ENCODE measurements around the gene LMOD3. TPM values are rescaled to one million over a fixed set of nuclear protein-coding genes. Genes with fewer than 3 reads are reported as not detected.

Gene LMOD3
- total RNA-seq, 1 experiment from 2014 or later = not detected

DNA sequence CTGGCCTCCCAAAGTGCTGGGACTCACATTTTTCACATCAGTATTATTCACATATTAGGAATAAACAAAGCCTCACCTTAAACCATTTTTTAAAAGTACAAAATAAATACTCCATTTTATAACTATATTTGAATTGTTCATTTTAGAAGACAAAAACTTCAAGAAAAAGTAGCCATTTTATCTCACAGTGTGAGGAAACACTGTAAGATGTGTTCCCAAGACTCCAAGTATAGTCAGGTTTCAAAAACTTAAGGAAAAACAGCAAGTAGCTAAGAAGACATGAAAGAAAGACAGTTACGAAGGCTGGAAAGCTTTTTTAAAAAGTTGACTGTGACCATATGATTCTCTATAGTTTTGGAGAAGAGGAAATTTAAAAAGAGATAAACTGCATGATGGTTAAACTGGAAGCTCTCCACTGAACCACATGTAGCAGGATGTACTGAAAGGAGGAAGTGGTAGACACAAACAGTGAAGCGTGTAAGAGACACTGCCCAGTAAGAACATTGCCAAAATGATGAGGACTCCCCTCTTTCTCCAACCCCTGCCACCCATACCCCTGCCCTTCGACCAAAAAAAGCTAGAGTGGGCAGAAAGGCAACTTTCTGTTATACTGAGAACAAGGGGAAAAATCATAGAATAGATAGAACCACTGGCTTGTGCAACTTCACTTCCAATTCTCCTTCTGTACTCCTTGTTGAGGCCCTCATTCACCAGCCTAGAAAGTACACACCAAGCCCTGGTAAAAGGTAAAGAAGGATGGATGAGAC lies 64.0 kb downstream of the LMOD3 start:
- no peak for DNase-seq (ENCODE audit: low spot score)

Other genes with a start within 250 kb of the LMOD3 start
- gene TAFA4, start 190.0 kb downstream of the LMOD3 start, total RNA-seq (2014; rRNA removed; shearing (Covaris generic)) = not detected in 2 replicates
- 16.8 and 16.9 TPM in 2 replicates for gene EOGT, start 108.9 kb downstream of the LMOD3 start, total RNA-seq (2014; rRNA removed; shearing (Covaris generic))
- 20.3 and 24.4 TPM in 2 replicates for gene TMF1, start 70.3 kb downstream of the LMOD3 start, total RNA-seq (2014; rRNA removed; shearing (Covaris generic))
- 75.4 and 83.1 TPM in 2 replicates for gene UBA3, start 42.2 kb downstream of the LMOD3 start, total RNA-seq (2014; rRNA removed; shearing (Covaris generic))
- gene ARL6IP5, start 37.7 kb downstream of the LMOD3 start, total RNA-seq (2014; rRNA removed; shearing (Covaris generic)) = 99.7 and 109 TPM in 2 replicates

All from A172 (cell line).